GM12801 (cell line): ENCODE data around the gene ARHGDIA.

Experiments
- CTCF ChIP-seq: IDR thresholded peaks from one replicate; pipeline ENCODE4 v1.5.1; 2011; ENCODE audit warnings: control low read depth; ENCODE audit not compliant: insufficient read length; ENCODE audit errors: extremely low read depth

Gene ARHGDIA

DNA sequence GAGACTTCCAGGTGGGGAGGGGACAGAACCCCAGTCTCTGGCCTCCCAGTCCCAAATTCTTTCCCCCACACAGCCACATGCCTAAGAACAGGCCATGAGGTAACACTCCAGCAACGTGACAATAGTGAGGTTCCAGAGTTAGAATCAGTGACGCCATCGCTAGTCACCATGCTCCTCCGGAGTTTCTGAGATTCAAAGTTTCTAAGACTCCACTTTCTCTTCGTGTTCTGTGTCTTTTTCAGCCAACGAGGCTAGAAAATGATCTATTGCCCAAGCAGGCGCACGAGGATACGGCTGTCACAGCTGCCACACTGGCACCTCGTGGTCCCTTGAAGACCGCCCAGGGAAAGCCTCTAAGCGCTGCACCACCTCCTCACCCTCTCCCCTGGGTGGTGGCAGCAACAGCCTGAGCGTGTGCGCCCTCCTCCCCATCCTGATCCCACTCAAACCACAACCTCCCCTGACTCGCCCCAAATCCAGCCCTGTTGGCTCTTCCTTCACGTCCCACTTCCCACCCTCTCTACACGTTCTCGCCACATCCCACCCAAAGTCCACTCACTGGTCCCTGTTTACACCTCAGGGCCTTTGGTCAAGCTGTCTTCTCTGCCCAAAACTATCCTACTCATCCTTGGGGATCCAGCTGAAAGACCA is 39.1 kb downstream of the ARHGDIA start:
- no peak for TF ChIP-seq CTCF

DNA sequence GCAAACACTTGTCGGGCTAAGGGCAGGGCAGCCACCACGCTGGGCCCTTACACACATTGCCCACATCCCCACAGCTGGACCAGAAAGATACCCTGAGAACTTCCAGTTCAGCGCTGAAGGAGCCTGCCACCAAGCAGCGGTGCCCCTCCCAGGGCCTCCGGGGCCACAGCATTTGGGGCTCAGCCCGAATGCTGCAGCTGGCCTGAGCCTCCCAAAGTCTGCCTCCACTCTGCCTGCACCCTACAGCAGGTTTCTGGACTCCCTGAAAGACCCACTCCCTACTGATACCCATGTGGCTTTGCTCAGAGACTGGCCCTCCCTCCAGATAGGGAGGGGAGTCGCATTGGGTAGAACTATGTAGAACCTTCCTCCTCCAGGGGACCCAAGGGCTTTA is 39.6 kb downstream of the ARHGDIA start:
- no peak for TF ChIP-seq CTCF

- TF ChIP-seq CTCF, result no peak
Observed at GRCh38 chr17:81829858-81830257, 41.3 kb downstream of the ARHGDIA start.

- no peak for TF ChIP-seq CTCF
Observed at GRCh38 chr17:81828656-81829055, 42.5 kb downstream of the ARHGDIA start.

DNA sequence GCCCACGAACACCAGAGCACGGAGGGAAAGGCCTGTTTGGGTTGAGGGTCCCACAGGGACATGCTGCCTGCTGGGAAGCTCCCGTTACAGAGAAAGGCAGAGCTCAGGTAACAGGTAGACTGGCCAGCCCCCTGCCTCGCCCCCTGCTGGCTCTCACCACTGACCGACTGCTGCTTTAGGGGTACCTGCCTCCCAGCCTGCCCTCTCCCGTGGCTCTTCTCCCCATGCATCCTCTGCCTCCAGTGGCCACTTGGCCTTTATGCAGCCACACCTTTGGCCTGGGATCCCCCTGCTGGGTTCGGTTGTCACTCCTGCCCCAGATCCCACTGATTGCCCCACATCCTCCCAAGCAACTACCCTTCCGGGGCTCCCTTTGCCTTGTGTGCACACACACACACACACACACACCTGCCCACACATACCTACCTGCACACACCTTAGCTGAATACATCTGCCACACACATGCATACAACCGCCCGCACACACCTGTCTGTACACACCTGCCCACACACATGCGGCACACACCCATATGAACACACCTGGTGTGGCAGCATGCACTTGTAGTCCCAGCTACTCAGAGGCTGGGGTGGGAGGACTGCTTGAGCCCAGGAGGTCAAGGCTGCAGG is 45.2 kb downstream of the ARHGDIA start:
- TF ChIP-seq CTCF, result no peak

GRCh38 chr17:81824595-81824994 is 46.5 kb downstream of the ARHGDIA start:
- TF ChIP-seq CTCF, result no peak

- TF ChIP-seq CTCF, result no peak
Observed at GRCh38 chr17:81823820-81824550, 47.2 kb downstream of the ARHGDIA start.
